K562 treated with DMSO at 1 percent for 4 hours (cell line): ENCODE measurements around the gene ADGRG7. TPM values are rescaled to one million over a fixed set of nuclear protein-coding genes. Genes with fewer than 3 reads are reported as not detected.

ENCODE experiments used
- total RNA-seq: library from RNA; unstranded; fragments of 300-600 nt; gene quantifications from 2 replicates; pipeline ENCODE4 v1.2.3, GENCODE V29; 2022; ENCODE audit not compliant: insufficient read depth

Gene ADGRG7
- not detected in 2 replicates for total RNA-seq

DNA sequence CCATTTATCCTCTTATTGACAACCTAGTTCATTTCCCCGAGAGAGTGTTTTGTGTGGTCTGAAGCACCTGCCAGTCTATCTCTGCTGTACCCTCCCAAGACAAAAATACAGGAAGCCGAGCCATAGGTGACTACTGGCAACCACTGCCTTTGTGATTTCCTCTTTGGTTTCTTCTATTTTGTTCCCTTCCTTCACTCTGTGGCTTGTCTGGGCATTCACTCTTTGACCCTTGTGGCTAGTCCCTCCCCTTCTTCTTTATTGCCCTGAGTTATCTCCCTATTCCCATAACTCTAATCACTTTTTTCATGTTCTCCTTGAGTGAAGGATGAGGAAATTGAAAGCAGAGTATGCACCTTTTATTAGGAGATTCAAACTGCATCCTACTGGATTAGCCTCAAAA lies at the start of gene ADGRG7:
TSS of gene ADGRG7 (plus strand) at position 297 of the 400 bp plus-strand sequence. CDS start 256 bp downstream, outside the sequence.

DNA sequence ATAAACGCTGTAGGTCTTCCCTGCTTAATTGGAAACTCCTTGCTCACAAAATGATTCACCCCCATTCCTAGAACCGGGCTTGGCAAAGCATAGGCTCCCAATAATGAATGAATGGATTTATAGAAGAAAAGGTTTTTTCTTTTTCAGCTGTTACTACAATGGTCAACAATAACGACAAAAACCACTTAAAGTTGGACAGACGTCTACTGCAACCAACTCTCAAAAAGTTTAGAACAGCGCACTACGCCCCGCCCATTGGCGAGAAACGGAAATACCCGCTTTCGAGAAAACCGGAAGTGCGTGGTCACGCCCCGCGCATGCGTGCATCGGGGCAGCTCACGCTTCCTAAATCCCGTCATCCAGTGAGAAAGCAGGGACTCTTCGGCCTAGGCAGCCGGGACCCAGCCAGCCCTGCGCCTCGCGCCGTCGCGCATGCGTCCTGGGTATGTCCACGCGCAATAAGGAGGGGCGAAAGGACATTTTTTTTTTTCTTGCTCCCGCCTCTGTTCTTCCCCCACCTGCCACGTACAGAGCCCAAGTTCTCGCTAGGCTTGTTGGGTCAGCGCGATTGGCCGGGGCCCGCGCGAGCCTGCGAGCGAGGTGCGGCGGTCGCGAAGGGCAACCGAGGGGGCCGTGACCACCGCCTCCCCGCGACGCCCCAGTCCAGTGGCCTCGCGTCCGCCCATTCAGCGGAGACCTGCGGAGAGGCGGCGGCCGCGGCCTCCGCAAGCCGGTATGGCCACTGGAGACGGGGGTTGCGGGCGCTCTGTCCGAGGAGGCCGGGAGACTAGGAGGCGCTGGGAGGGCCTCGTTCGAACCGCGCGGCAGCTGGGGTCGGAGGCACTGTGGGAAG lies 99.8 kb downstream of the ADGRG7 start, which contains the start of gene TFG:
TSS of gene TFG (plus strand) at position 506 of the 853 bp plus-strand sequence. CDS start 4,192 bp downstream, outside the sequence.

Other genes with a start within 250 kb of the ADGRG7 start
- gene TOMM70, start 208.5 kb upstream of the ADGRG7 start, total RNA-seq: 16.3 and 17.4 TPM in 2 replicates
- 4.6 and 5.9 TPM in 2 replicates for gene LNP1, start 208.1 kb upstream of the ADGRG7 start, total RNA-seq
- gene TMEM45A, start 117.0 kb upstream of the ADGRG7 start, total RNA-seq: 1.9 and 2.7 TPM in 2 replicates
- gene TFG, start 99.9 kb downstream of the ADGRG7 start, total RNA-seq: 57.1 and 71.0 TPM in 2 replicates